MG63 (cell line): ENCODE measurements around the gene VSX1. TPM values are rescaled to one million over a fixed set of nuclear protein-coding genes. Genes with fewer than 3 reads are reported as not detected.
A peak's percentile ranks its signal among the peaks of the same experiment; 100 is the strongest.

Source experiments
- DNase-seq: peaks from one replicate; pipeline ENCODE4 v3.0.0-alpha.2; 2020
- H3K27me3 ChIP-seq: fragments of 250-450 bp; sonication (Bioruptor Pico); 2 replicates; pipeline ENCODE4 v1.5.1; 2020; ENCODE audit warnings: mild to moderate bottlenecking, moderate library complexity
- H3K36me3 ChIP-seq: fragments of 250-450 bp; sonication (Bioruptor Pico); 2 replicates; pipeline ENCODE4 v1.5.1; 2020; ENCODE audit warnings: mild to moderate bottlenecking, moderate library complexity
- H3K4me3 ChIP-seq: fragments of 250-450 bp; sonication (Bioruptor Pico); 2 replicates; pipeline ENCODE4 v1.5.1; 2020; ENCODE audit warnings: mild to moderate bottlenecking, moderate library complexity
- H3K9me3 ChIP-seq: fragments of 250-450 bp; sonication (Bioruptor Pico); 2 replicates; pipeline ENCODE4 v1.5.1; 2020; ENCODE audit warnings: mild to moderate bottlenecking, moderate library complexity
- total RNA-seq: library from RNA; depleted of rRNA; stranded (reverse); fragments of >200 nt; shearing (Covaris generic); gene quantifications from 2 replicates; pipeline ENCODE4 v1.2.3, GENCODE V29; 2014; ENCODE audit warnings: low replicate concordance

Gene VSX1
- total RNA-seq, 1 experiment from 2014 or later = not detected

GRCh38 chr20:25061821-25062530 is 20.0 kb downstream of the VSX1 start:
- no peak for DNase-seq
- Histone ChIP-seq H3K4me3 (no peak overlapping the region), H3K9me3 (no peaks in the 10 kb centered on the region), H3K36me3 (no peaks in the 10 kb centered on the region), H3K27me3 (no peaks in the 10 kb centered on the region; the same call in 1 of the 2 replicates)

- no peak for DNase-seq
- Histone ChIP-seq H3K9me3 (no peaks in the 10 kb centered on the region), H3K36me3 (no peaks in the 10 kb centered on the region), H3K4me3 (no peak overlapping the region), H3K27me3 (no peaks in the 10 kb centered on the region; the same call in 1 of the 2 replicates)
Observed at GRCh38 chr20:25061103-25061799, 20.7 kb downstream of the VSX1 start.

GRCh38 chr20:25059866-25060465 is 22.0 kb downstream of the VSX1 start:
- DNase-seq = no peak
- Histone ChIP-seq H3K9me3 (no peaks in the 10 kb centered on the region), H3K4me3 (no peak overlapping the region), H3K36me3 (no peaks in the 10 kb centered on the region), H3K27me3 (no peaks in the 10 kb centered on the region; the same call in 1 of the 2 replicates)

- no peaks in the 10 kb centered on the region for H3K9me3 ChIP-seq
- no peak overlapping the region for H3K4me3 ChIP-seq
- no peak for DNase-seq
- H3K36me3 ChIP-seq = no peaks in the 10 kb centered on the region
- H3K27me3 ChIP-seq = no peaks in the 10 kb centered on the region; the same call in 1 of the 2 replicates
Observed at GRCh38 chr20:25058847-25059810, 22.8 kb downstream of the VSX1 start.

GRCh38 chr20:25058051-25058846 is 23.7 kb downstream of the VSX1 start, which contains the start of gene ACSS1:
ACSS1 (minus strand) TSS chr20:25058139; CDS start chr20:25058102, 37 bp downstream.
- Histone ChIP-seq H3K27me3 (no peaks in the 10 kb centered on the region; the same call in 1 of the 2 replicates), H3K36me3 (no peaks in the 10 kb centered on the region), H3K9me3 (no peaks in the 10 kb centered on the region), H3K4me3 (peak within 1 kb of the TSS; percentile 27)
- no peak for DNase-seq

- Histone ChIP-seq H3K27me3 (no peaks in the 10 kb centered on the region; the same call in 1 of the 2 replicates), H3K9me3 (no peaks in the 10 kb centered on the region), H3K4me3 (no peak overlapping the region; the same call in 1 of the 2 replicates), H3K36me3 (no peaks in the 10 kb centered on the region)
- peak; percentile 22 for DNase-seq
Observed at GRCh38 chr20:25057234-25058050, 24.5 kb downstream of the VSX1 start.

GRCh38 chr20:25056690-25057233 is 25.2 kb downstream of the VSX1 start:
- no peaks in the 10 kb centered on the region; the same call in 1 of the 2 replicates for H3K27me3 ChIP-seq
- no peaks in the 10 kb centered on the region for H3K36me3 ChIP-seq
- no peak overlapping the region for H3K4me3 ChIP-seq
- no peak for DNase-seq
- no peaks in the 10 kb centered on the region for H3K9me3 ChIP-seq

- no peaks in the 10 kb centered on the region for H3K9me3 ChIP-seq
- no peak overlapping the region for H3K4me3 ChIP-seq
- no peak for DNase-seq
- H3K27me3 ChIP-seq = no peaks in the 10 kb centered on the region; the same call in 1 of the 2 replicates
- no peaks in the 10 kb centered on the region for H3K36me3 ChIP-seq
Observed at GRCh38 chr20:25055711-25056495, 26.0 kb downstream of the VSX1 start.

- Histone ChIP-seq H3K4me3 (no peak overlapping the region), H3K9me3 (no peaks in the 10 kb centered on the region), H3K27me3 (no peaks in the 10 kb centered on the region; the same call in 1 of the 2 replicates), H3K36me3 (no peaks in the 10 kb centered on the region)
- peak; percentile 38 for DNase-seq
Observed at GRCh38 chr20:25054995-25055629, 26.8 kb downstream of the VSX1 start.

- Histone ChIP-seq H3K36me3 (no peaks in the 10 kb centered on the region), H3K27me3 (no peaks in the 10 kb centered on the region; the same call in 1 of the 2 replicates), H3K9me3 (no peaks in the 10 kb centered on the region), H3K4me3 (no peak overlapping the region)
- no peak for DNase-seq
Observed at GRCh38 chr20:25054096-25054820, 27.7 kb downstream of the VSX1 start.

GRCh38 chr20:25053255-25054031 is 28.5 kb downstream of the VSX1 start:
- H3K36me3 ChIP-seq = no peaks in the 10 kb centered on the region
- H3K9me3 ChIP-seq = no peaks in the 10 kb centered on the region
- peak; percentile 38 for DNase-seq
- H3K4me3 ChIP-seq = no peak overlapping the region
- H3K27me3 ChIP-seq = no peaks in the 10 kb centered on the region; the same call in 1 of the 2 replicates
